ENCODE data around the gene OR13C4.

OR13C4 gene

GRCh38 chr9:104527109-104527508 lies at the start of gene OR13C4:
OR13C4 (minus strand) TSS chr9:104527209; CDS start chr9:104527209, 0 bp downstream.
- TF ChIP-seq CTCF (conservative IDR thresholded peaks at IDR 0.05; ENCODE audit: low read length) = no peak
- no peak for DNase-seq (ENCODE audit: low read depth)
- H3K4me3 ChIP-seq (ENCODE audit: low read length) = no peak within 1 kb of the TSS

GRCh38 chr9:104575456-104575855 lies 48.4 kb upstream of the OR13C4 start:
- no peak for TF ChIP-seq CTCF (conservative IDR thresholded peaks at IDR 0.05; ENCODE audit: low read length)
- H3K4me3 ChIP-seq (ENCODE audit: low read length) = no peak overlapping the region
- DNase-seq (ENCODE audit: low read depth) = no peak

- DNase-seq (ENCODE audit: low read depth) = no peak
- no peak overlapping the region for H3K4me3 ChIP-seq (ENCODE audit: low read length)
- TF ChIP-seq CTCF (conservative IDR thresholded peaks at IDR 0.05; ENCODE audit: low read length) = no peak
These were observed 45.6 kb upstream of the OR13C4 start for GRCh38 chr9:104572612-104573011.

- TF ChIP-seq CTCF (conservative IDR thresholded peaks at IDR 0.05; ENCODE audit: low read length) = no peak
- no peak within 1 kb of the TSS for H3K4me3 ChIP-seq (ENCODE audit: low read length)
- no peak for DNase-seq (ENCODE audit: low read depth)
These were observed 41.9 kb upstream of the OR13C4 start, which contains the start of gene OR13C8 for GRCh38 chr9:104568868-104569267. OR13C8 (plus strand) TSS chr9:104569168; CDS start chr9:104569168, 0 bp downstream.

GRCh38 chr9:104564358-104564757 lies 37.3 kb upstream of the OR13C4 start:
- H3K4me3 ChIP-seq (ENCODE audit: low read length) = no peak overlapping the region
- no peak for TF ChIP-seq CTCF (conservative IDR thresholded peaks at IDR 0.05; ENCODE audit: low read length)
- DNase-seq (ENCODE audit: low read depth) = no peak

GRCh38 chr9:104556830-104557634 lies 30.0 kb upstream of the OR13C4 start:
- TF ChIP-seq CTCF (conservative IDR thresholded peaks at IDR 0.05; ENCODE audit: low read length) = no peak
- no peak for DNase-seq (ENCODE audit: low read depth)

GRCh38 chr9:104555521-104555920 lies 28.5 kb upstream of the OR13C4 start:
- TF ChIP-seq CTCF (conservative IDR thresholded peaks at IDR 0.05; ENCODE audit: low read length) = no peak
- peak; percentile 0 for DNase-seq (ENCODE audit: low read depth)
- no peak overlapping the region for H3K4me3 ChIP-seq (ENCODE audit: low read length)

More at GRCh38 chr9:104556830-104557634, 30.0 kb upstream of the OR13C4 start:
- no peak overlapping the region for H3K4me3 ChIP-seq (ENCODE audit: low read length)
